ENCODE data around the gene RASSF9.

Gene RASSF9

GRCh38 chr12:85843606-85844310, 7.5 kb upstream of the RASSF9 start:
- no peak overlapping the region for H3K4me3 ChIP-seq (ENCODE audit: low read depth, low read length)
- TF ChIP-seq, protein P1, sequence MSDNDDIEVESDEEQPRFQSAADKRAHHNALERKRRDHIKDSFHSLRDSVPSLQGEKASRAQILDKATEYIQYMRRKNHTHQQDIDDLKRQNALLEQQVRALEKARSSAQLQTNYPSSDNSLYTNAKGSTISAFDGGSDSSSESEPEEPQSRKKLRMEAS (IDR thresholded peaks at IDR 0.05; ENCODE audit: low read depth, low read length), result no peak
- TF ChIP-seq POLR2A (IDR thresholded peaks at IDR 0.05; ENCODE audit: extremely low read depth, insufficient read length) (no peak), MYC (IDR thresholded peaks at IDR 0.05; ENCODE audit: low read depth, low read length) (no peak)
- TF ChIP-seq, protein P2, sequence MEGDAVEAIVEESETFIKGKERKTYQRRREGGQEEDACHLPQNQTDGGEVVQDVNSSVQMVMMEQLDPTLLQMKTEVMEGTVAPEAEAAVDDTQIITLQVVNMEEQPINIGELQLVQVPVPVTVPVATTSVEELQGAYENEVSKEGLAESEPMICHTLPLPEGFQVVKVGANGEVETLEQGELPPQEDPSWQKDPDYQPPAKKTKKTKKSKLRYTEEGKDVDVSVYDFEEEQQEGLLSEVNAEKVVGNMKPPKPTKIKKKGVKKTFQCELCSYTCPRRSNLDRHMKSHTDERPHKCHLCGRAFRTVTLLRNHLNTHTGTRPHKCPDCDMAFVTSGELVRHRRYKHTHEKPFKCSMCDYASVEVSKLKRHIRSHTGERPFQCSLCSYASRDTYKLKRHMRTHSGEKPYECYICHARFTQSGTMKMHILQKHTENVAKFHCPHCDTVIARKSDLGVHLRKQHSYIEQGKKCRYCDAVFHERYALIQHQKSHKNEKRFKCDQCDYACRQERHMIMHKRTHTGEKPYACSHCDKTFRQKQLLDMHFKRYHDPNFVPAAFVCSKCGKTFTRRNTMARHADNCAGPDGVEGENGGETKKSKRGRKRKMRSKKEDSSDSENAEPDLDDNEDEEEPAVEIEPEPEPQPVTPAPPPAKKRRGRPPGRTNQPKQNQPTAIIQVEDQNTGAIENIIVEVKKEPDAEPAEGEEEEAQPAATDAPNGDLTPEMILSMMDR (IDR thresholded peaks at IDR 0.05; ENCODE audit: low read depth, low read length), result no peak
- DNase-seq (ENCODE audit: low read depth), result no peak

GRCh38 chr12:85835426-85836196, 598 bp downstream of the RASSF9 start:
- TF ChIP-seq MYC (IDR thresholded peaks at IDR 0.05; ENCODE audit: low read depth, low read length), result no peak
- H3K4me3 ChIP-seq (ENCODE audit: low read depth, low read length), result no peak overlapping the region
- DNase-seq (ENCODE audit: low read depth), result no peak

- TF ChIP-seq MYC (IDR thresholded peaks at IDR 0.05; ENCODE audit: low read depth, low read length) (no peak), POLR2A (IDR thresholded peaks at IDR 0.05; ENCODE audit: extremely low read depth, insufficient read length) (no peak)
- TF ChIP-seq, protein P2 (IDR thresholded peaks at IDR 0.05; ENCODE audit: low read depth, low read length), result no peak
- TF ChIP-seq, protein P1 (IDR thresholded peaks at IDR 0.05; ENCODE audit: low read depth, low read length), result no peak
- DNase-seq (ENCODE audit: low read depth), result no peak
- H3K4me3 ChIP-seq (ENCODE audit: low read depth, low read length), result no peak overlapping the region
These were observed 1.8 kb downstream of the RASSF9 start for GRCh38 chr12:85834378-85834777.

DNA sequence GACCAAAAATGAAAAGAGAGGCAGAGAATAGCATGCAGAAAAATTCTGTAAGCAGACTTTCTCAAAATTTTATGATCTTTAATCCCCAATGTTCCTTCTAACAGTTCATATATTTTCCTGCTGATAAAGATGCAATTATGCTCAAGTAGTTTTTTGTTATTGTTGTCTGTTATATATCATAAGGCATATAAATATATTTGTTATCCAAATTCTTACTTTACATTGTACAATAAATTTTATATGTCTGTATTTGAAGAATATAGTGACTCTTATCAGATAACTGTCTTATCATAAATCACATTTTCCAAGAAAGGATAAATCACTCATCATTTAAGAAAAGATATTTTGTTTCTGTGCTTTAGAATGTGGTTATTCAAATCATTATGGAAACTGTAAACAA, 2.6 kb downstream of the RASSF9 start:
- DNase-seq (ENCODE audit: low read depth), result no peak
- no peak overlapping the region for H3K4me3 ChIP-seq (ENCODE audit: low read depth, low read length)
- TF ChIP-seq, protein P2 (IDR thresholded peaks at IDR 0.05; ENCODE audit: low read depth, low read length), result no peak
- TF ChIP-seq POLR2A (IDR thresholded peaks at IDR 0.05; ENCODE audit: extremely low read depth, insufficient read length), result no peak
- TF ChIP-seq, protein P1 (IDR thresholded peaks at IDR 0.05; ENCODE audit: low read depth, low read length), result no peak
- no peak for TF ChIP-seq MYC (IDR thresholded peaks at IDR 0.05; ENCODE audit: low read depth, low read length)

DNA sequence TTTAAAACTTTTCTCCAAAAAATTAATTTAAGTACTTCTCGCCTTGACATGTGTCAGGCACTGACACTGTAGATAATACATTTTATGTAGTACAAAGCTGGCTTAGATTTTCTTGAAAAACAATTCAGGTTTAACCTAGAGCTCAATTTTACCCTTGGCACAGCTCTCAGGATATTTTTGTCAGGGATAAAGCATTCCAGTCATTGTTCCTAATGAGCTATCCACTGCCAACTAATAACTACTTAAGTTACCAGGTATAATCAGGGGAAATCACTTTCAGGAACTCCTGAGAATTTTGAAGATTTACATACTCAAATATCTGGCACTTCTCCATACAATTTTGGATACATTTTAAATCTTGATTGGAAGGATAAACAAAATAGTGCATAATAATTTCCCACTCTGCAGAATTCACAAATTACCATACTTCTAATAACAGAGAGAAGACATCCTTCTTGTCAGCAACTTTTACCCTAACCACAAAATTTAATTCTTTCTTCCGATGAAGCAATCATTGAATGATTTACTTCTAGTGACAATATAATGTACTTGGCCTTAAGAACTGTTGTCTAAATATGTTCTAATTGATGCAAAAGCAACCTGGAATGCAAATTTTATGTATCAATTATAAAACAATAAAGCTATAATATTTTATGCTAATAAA, 4.8 kb downstream of the RASSF9 start:
- H3K4me3 ChIP-seq (ENCODE audit: low read depth, low read length), result no peak overlapping the region
- no peak for TF ChIP-seq POLR2A (IDR thresholded peaks at IDR 0.05; ENCODE audit: extremely low read depth, insufficient read length)
- TF ChIP-seq, protein P1 (IDR thresholded peaks at IDR 0.05; ENCODE audit: low read depth, low read length), result no peak
- TF ChIP-seq, protein P2 (IDR thresholded peaks at IDR 0.05; ENCODE audit: low read depth, low read length), result no peak
- no peak for TF ChIP-seq MYC (IDR thresholded peaks at IDR 0.05; ENCODE audit: low read depth, low read length)
- no peak for DNase-seq (ENCODE audit: low read depth)

GRCh38 chr12:85829391-85829790, 6.8 kb downstream of the RASSF9 start:
- TF ChIP-seq MYC (IDR thresholded peaks at IDR 0.05; ENCODE audit: low read depth, low read length) (no peak), POLR2A (IDR thresholded peaks at IDR 0.05; ENCODE audit: extremely low read depth, insufficient read length) (no peak)
- TF ChIP-seq, protein P1 (IDR thresholded peaks at IDR 0.05; ENCODE audit: low read depth, low read length), result no peak
- TF ChIP-seq, protein P2 (IDR thresholded peaks at IDR 0.05; ENCODE audit: low read depth, low read length), result no peak
- DNase-seq (ENCODE audit: low read depth), result no peak
- H3K4me3 ChIP-seq (ENCODE audit: low read depth, low read length), result no peak overlapping the region

Data from NB4 (cell line).